NB4 (cell line): ENCODE measurements around the gene STARD7.

Source experiments
- DNase-seq: peaks from one replicate; pipeline ENCODE4 v3.0.0; 2010; ENCODE audit warnings: low read depth
- H3K4me3 ChIP-seq: one replicate; pipeline ENCODE4 v1.5.1; 2011; ENCODE audit warnings: mild to moderate bottlenecking, low read depth, low read length, moderate library complexity
- MYC ChIP-seq: IDR thresholded peaks from 2 replicates; pipeline ENCODE4 v1.6.1; 2011; ENCODE audit warnings: low read depth, low read length
- POLR2A ChIP-seq: IDR thresholded peaks from 2 replicates; pipeline ENCODE4 v1.6.1; 2011; ENCODE audit warnings: mild to moderate bottlenecking; ENCODE audit not compliant: insufficient read length; ENCODE audit errors: extremely low read depth
- TF ChIP-seq, protein P1 (sequence below): IDR thresholded peaks from 2 replicates; pipeline ENCODE4 v1.6.1; 2011; ENCODE audit warnings: low read depth, low read length
- TF ChIP-seq, protein P2 (sequence below): IDR thresholded peaks from one replicate; pipeline ENCODE4 v1.5.1; 2012; ENCODE audit warnings: low read depth, low read length

Gene STARD7

DNA sequence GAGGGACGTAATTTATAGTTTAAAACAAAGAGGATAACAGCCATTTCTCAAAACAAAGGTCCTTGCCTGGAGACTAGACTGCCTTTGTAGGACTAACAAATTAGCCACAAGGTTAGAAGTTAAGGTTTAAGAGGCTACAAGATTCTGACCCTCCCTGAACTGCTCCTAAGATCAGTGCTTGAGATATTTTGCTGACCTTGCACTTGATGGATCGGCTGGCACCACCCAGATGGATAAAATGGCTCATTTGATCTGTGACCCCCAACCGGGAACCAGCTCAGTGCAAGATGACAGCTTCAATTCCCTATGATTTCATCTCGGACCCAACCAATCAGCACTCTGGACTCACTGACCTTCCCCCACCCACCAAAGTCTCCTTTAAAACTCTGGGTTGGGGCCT lies 3.7 kb upstream of the STARD7 start:
- TF ChIP-seq POLR2A: no peak
- TF ChIP-seq, protein P1, sequence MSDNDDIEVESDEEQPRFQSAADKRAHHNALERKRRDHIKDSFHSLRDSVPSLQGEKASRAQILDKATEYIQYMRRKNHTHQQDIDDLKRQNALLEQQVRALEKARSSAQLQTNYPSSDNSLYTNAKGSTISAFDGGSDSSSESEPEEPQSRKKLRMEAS: no peak
- no peak for TF ChIP-seq MYC
- TF ChIP-seq, protein P2, sequence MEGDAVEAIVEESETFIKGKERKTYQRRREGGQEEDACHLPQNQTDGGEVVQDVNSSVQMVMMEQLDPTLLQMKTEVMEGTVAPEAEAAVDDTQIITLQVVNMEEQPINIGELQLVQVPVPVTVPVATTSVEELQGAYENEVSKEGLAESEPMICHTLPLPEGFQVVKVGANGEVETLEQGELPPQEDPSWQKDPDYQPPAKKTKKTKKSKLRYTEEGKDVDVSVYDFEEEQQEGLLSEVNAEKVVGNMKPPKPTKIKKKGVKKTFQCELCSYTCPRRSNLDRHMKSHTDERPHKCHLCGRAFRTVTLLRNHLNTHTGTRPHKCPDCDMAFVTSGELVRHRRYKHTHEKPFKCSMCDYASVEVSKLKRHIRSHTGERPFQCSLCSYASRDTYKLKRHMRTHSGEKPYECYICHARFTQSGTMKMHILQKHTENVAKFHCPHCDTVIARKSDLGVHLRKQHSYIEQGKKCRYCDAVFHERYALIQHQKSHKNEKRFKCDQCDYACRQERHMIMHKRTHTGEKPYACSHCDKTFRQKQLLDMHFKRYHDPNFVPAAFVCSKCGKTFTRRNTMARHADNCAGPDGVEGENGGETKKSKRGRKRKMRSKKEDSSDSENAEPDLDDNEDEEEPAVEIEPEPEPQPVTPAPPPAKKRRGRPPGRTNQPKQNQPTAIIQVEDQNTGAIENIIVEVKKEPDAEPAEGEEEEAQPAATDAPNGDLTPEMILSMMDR: no peak
- H3K4me3 ChIP-seq: no peak overlapping the region
- no peak for DNase-seq

DNA sequence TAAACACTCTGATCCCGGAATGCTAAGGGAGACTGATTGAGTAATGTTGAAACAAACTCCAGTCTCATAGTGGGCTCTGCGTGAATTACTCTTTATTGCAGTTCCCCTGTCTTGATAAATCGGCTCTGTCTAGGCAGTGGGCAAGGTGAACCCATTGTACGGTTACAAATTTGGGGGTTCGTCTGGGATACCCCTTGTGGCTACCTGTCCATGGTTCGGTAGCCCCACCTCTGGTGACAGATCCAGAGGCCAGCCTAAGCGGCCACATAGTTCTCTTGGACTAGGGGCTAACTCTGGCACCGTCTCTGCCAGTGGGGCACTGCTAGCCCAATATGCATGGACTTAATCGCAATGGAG lies 1.1 kb upstream of the STARD7 start:
- no peak for DNase-seq
- H3K4me3 ChIP-seq: peak overlapping the region; percentile 82
- TF ChIP-seq MYC (no peak), POLR2A (no peak)
- TF ChIP-seq, protein P1: no peak
- TF ChIP-seq, protein P2: no peak

DNA sequence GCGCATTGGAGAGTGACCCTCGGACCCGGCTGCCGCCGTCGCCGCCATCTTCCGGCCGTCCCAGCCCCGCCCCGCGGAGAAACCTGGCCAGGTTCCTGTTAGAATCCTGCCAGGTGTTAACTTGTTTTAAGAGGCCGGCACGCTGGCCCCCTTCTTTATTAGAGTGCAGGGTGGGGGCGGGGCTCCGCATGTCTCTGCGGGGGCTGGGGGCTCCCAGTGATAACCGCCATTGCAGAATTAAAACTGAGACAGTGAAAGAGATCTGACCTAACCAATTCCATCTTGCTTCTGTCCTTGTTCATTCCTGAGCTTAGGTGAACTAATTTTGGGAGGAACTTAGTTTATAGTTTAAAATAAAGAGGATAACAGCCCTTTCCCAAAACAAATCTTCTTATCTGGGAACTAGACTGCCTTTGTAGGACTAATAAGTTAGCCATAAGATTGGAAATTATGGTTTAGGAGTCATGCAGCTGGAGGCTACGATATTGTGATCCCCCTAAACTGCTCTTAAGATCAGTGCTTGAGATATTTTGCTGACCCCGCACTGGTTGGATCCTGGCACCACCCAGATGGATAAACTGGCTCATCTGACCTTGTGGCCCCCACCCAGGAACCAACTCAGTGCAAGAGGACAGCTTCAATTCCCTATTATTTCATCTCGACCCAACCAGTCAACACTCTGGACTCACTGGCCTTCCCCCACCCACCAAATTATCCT lies 543 bp upstream of the STARD7 start:
- DNase-seq: peak; percentile 25
- peak overlapping the region; percentile 82 for H3K4me3 ChIP-seq
- TF ChIP-seq POLR2A (no peak), MYC (no peak)
- TF ChIP-seq, protein P1: no peak
- TF ChIP-seq, protein P2: no peak

DNA sequence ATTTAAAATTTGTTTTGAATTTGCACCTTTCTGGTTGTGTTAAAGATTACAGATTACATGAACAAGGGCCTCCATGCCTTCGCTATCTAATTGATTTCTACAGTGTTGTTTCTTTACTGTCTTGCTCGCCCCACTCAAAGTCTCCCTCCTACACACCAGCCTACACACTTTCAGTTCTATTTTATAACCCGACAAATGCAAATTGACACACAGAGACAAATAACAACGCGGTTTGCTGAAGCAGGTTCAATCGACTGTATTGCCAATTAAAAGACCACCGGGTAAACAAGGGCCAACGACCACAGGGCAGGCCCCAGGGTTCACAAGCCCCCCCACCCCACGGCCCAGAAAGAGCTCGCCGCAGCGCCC lies 869 bp downstream of the STARD7 start:
- H3K4me3 ChIP-seq: peak overlapping the region; percentile 82
- no peak for DNase-seq
- TF ChIP-seq, protein P1: no peak
- no peak for TF ChIP-seq MYC
- no peak for TF ChIP-seq POLR2A
- TF ChIP-seq, protein P2: no peak

DNA sequence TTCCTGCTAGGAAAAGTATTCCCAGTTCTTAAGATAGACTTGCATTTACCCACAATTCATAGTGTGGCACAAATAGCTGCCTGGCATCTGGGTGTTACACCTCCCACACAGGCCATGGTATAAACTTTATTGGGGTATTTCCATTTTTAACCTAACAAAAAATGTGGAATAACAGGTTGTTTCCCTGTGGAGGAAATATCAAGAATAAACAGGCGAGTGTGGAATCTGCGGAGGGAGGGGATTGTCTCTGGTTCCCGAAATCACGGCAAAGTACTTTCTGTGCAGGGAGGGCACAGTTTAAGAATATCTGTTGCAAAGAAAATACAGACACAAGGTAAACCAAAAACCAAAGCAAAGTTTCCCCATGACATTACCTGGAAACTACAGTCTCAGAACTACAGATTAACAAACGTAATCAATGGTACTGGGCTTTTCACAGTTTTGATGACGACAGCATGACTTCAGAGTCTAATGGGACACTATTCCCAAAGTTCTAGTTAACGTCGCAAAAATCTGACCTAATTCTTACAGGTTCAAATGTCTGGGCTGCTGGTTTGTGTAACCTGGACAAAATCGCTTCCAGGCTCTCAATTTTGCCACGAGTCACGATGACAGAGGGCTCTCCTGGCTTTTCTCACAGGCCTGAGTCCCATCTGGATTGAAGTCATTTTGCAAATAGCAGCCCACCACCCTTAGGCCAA lies 1.4 kb downstream of the STARD7 start:
- DNase-seq: no peak
- H3K4me3 ChIP-seq: peak overlapping the region; percentile 82

More for the DNA sequence above, 1.4 kb downstream of the STARD7 start:
- TF ChIP-seq MYC (no peak), POLR2A (no peak)
- TF ChIP-seq, protein P2: no peak
- TF ChIP-seq, protein P1: no peak
